Ureter (tissue), 1 donor: ENCODE data around the gene PPHLN1. TPM values are rescaled to one million over a fixed set of nuclear protein-coding genes. Genes with fewer than 3 reads are reported as not detected.

Source experiments
- DNase-seq: peaks from one replicate; pipeline ENCODE4 v3.0.0-alpha.2; 2020; ENCODE audit warnings: low spot score
- total RNA-seq: library from RNA; stranded (reverse); gene quantifications from one replicate; pipeline ENCODE4 v1.2.4, GENCODE V29; 2023
- donor health status: DM: yes; HTN: yes; CAD: no.

The PPHLN1 gene
- total RNA-seq, 1 donor from 2014 or later, result 70.6 TPM

GRCh38 chr12:42442311-42442759 lies 116.4 kb downstream of the PPHLN1 start:
- no peak for DNase-seq

DNA sequence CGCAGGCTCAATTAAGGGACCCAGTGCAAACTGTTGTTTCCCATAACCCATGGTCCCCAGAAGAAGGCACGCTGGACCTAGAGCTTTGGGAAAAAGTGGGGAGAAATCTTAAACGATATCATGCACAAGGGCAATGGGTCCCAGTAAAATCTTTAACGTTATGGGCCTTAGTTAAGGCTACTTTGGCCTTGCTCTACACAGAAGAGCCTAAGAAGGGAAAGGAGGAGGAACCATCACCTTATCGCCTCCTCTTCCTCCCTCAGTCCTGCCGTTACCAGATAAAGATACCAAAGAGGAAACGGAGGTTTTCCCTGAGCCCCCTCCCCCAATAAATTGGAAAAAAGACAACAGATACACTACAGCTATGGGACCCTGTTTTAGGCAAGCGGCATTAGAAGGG lies 116.9 kb downstream of the PPHLN1 start:
- DNase-seq, result no peak

DNA sequence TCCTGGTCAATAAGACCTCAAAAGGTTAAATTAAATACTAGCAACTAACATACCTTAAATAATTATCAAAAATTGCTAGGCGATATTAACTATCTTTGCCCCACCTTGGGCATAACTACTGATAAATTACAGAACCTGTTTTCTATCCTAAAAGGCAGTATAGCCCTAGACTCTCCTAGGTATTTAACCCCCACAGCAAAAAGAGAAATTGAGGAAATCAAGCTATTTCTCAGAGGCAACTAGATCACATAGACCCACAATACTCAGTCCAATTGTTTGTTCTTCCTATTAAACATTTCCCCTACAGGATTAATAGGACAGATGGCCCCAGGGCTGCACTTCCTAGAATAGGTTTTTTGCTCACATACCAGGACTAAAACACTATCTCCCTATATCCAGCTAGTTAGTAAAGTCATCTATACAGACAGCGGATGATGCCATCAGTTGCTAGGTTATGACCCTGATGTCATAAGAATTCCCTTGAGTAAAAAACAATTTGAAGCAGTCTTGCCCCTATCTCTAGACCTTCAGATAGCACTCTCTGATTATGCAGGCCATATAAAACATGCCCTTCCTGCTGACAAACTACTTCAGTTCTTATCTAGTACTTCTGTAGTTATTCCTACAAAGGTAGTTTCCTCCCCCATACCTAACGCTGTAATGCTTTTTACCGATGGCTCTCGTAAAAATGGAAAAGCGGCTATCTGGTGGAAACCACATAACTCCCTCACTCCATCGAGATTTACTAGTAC lies 118.4 kb downstream of the PPHLN1 start:
- DNase-seq, result no peak

- no peak for DNase-seq
These were observed 119.9 kb downstream of the PPHLN1 start for GRCh38 chr12:42445891-42446290.

DNA sequence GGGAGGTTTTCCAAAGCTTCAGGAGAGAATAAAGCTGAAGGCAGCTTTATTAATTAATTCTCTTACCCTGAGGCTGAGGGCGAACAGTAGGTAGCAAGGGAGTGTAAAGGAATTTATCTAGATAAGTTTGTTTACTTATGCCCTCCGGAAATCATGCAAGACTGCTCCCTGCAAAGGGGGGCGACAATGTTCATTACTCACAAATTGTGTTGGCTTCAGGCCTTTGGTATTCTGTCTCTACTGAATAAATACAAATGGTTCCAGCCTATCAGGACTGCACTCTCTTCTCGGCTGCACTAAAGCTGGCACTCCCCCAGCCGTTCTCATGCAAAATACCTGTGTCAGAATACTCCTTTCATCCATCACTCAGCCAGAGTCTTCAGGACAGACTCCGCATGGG lies 120.8 kb downstream of the PPHLN1 start:
- DNase-seq, result no peak

- no peak for DNase-seq
These were observed 121.4 kb downstream of the PPHLN1 start for GRCh38 chr12:42447371-42447786.

DNA sequence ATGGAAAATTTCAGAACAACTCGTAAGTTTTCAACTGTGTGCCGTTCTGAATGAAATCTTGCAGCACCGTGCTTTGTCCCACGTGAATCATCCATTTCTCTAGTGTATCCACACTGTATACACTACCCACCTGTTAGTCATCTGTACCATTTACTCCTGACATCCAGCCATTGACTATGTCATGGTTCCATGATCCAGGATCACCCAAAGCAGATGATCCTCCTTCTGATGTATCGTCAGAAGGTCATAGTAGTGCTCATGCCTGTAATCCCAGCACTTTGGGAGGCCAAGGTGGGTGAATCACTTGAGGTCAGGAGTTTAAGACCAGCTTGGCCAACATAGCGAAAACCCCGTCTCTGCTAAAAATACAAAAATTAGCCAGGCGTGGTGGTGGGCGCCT lies 122.9 kb downstream of the PPHLN1 start:
- no peak for DNase-seq

- DNase-seq, result no peak
These were observed 124.3 kb downstream of the PPHLN1 start for GRCh38 chr12:42450248-42450647.

GRCh38 chr12:42458575-42458974 lies 132.6 kb downstream of the PPHLN1 start:
- DNase-seq, result no peak

GRCh38 chr12:42459336-42459847 lies 133.4 kb downstream of the PPHLN1 start:
- DNase-seq, result no peak

GRCh38 chr12:42462486-42462885 lies 136.5 kb downstream of the PPHLN1 start:
- no peak for DNase-seq

- DNase-seq, result no peak
These were observed 137.7 kb downstream of the PPHLN1 start for GRCh38 chr12:42463671-42464070.

- no peak for DNase-seq
These were observed 142.4 kb downstream of the PPHLN1 start for GRCh38 chr12:42468341-42468821.

DNA sequence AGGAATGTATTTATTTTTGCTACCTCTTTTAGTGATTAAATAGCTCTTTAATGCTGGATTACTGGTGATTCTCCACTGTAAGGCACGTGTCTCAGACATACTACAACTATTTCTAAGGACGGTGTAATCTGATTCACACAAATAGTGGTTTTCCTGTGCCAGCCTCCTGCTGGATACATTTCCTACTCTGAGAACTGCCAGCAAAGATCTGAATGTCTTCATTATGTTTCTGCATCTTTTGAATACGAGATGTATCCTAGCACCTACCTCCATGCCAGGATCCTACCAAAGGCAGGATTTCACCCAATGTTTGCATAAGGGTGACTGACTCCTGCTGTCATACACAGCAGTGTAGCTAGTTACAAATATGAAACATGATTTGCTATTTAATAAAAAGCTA lies 143.0 kb downstream of the PPHLN1 start:
- DNase-seq, result no peak

- DNase-seq, result no peak
These were observed 143.6 kb downstream of the PPHLN1 start for GRCh38 chr12:42469355-42470175.

- no peak for DNase-seq
These were observed 146.4 kb downstream of the PPHLN1 start for GRCh38 chr12:42472376-42472775.

DNA sequence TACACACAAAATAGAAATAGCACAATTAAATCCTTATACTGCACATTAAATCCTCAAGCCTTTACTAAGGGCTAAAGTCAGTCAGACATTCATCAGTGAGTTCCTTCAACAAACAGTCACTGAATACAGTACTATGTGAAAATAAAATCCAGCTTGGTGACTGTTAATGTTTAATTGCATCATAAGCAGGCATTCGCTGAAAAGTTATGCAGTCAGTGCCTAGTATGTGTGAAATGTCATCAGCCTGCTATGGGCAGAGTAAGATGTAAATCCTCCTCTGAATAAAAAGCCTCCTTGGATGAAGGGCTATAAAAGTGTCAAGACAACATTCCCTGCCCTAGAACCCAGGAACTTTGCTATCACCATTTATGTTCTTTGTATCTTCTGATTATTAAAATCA lies 147.2 kb downstream of the PPHLN1 start:
- no peak for DNase-seq

GRCh38 chr12:42473561-42473960 lies 147.6 kb downstream of the PPHLN1 start:
- DNase-seq, result no peak

GRCh38 chr12:42474391-42474790 lies 148.4 kb downstream of the PPHLN1 start:
- DNase-seq, result no peak

GRCh38 chr12:42475106-42475505 lies 149.1 kb downstream of the PPHLN1 start:
- DNase-seq, result no peak

- no peak for DNase-seq
These were observed 152.0 kb downstream of the PPHLN1 start for GRCh38 chr12:42477941-42478340.

DNA sequence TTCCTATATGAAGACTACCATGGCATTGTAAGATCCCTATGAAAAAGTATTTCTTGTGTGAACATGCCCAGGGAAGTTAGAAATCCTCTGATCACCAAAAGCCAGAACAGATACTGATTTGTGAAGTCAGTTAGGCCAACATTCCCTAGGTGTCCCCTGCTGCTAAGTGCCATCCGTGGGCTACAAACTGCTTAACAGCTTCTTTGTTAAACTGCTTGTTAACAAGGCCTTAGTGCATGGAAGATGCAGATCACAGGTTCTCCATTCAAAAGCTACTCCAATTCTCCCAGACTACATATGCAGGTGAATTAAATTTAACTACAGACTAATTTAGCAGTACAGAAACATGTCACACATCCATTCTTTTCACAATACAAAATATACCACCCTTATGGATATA lies 155.4 kb downstream of the PPHLN1 start:
- no peak for DNase-seq
